GM13976 (cell line): ENCODE results near the gene IDS.

ENCODE experiments used
- DNase-seq: peaks from one replicate; pipeline ENCODE4 v3.0.0; 2012; ENCODE audit warnings: low spot score
- in situ Hi-C: fragments of 300-500 bp; cut with MboI; formaldehyde crosslinking; loops from one replicate; pipeline ENCODE4 v1.12.0; 2022; ENCODE audit warnings: low sequenced_read_pairs, mixed read lengths, inconsistent platforms; ENCODE audit not compliant: unreplicated experiment
- TF ChIP-seq, protein P1 (sequence below): IDR thresholded peaks from 2 replicates; pipeline ENCODE4 v1.5.1; 2012; ENCODE audit warnings: borderline replicate concordance, mild to moderate bottlenecking; ENCODE audit not compliant: insufficient read depth; ENCODE audit errors: extremely low read depth, missing control alignments, control extremely low read depth

IDS gene

DNA sequence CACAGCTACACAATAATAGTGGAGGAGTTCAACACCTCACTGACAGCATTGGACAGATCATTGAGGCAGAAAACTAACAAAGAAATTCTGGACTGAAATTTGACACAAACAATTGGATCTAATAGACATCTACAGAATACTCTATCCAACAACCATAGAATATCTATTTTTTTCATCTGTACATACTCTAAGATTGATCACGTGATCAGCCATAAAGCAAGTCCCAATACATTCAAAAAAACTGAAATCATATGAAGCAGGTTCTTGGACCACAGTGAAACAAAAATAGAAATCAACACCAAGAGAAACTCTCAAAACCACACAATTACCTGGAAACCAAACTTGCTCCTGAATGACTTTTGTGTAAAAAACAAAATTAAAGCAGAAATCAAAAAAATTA is 12.2 kb upstream of the IDS start:
- DNase-seq, result no peak
- TF ChIP-seq, protein P1, sequence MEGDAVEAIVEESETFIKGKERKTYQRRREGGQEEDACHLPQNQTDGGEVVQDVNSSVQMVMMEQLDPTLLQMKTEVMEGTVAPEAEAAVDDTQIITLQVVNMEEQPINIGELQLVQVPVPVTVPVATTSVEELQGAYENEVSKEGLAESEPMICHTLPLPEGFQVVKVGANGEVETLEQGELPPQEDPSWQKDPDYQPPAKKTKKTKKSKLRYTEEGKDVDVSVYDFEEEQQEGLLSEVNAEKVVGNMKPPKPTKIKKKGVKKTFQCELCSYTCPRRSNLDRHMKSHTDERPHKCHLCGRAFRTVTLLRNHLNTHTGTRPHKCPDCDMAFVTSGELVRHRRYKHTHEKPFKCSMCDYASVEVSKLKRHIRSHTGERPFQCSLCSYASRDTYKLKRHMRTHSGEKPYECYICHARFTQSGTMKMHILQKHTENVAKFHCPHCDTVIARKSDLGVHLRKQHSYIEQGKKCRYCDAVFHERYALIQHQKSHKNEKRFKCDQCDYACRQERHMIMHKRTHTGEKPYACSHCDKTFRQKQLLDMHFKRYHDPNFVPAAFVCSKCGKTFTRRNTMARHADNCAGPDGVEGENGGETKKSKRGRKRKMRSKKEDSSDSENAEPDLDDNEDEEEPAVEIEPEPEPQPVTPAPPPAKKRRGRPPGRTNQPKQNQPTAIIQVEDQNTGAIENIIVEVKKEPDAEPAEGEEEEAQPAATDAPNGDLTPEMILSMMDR, result no peak
- in situ Hi-C loops, result loop anchor here (25.0 kb wide), 1 partner anchor 120 kb away; the partner anchor contains the start of gene TMEM185A

DNA sequence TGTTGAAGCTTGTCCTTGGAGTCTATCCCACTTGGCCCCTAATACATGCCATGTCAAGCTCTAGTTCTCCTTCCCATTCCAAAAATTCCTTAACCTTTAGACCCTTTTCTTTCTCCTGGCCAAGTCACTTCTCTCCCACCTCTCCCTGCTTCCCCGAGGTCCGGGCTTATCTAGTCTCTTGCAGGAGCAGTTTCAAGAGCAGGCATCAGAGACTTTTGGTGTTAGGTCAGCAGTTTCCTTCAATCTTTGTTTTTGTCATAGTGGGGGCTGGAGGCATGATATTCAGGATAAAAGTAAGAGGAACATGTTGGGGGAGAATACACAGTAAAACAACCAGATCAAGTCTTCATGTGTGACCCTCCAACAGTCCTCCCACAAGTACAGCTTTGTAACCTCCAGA is 11.5 kb upstream of the IDS start:
- TF ChIP-seq, protein P1, result no peak
- in situ Hi-C loops, result loop anchor here (25.0 kb wide), 1 partner anchor 121 kb away; the partner anchor contains the start of gene TMEM185A
- DNase-seq, result no peak

DNA sequence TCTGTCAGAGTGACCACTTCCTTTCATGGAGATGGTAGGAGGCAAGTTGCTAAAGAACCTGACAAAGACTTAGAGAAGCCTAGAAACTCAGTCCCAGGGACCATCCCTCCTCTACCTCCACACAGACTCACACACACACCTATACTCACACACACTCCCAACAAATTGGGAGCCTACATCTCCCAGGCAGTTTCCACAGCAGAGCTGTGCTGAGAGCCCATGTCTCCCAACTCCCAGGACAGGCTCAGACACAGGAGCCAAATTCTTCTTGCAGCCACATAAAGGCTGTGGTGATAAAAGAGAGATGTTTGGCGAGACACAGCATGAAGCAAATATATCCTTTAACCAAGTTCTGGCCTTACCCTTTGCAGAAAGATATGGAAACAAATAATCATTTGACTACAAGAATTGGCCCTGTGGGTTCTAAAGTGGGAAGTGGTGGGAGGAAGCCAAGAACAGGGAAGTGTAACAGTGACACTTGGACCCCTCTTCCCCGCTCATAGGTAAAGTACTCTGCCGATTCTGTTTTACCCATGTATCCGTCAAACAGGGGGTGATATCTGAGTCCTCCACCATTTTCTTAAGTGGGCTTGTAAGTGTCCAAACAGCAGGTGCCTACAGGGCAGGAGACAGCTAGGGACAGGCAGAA is 11.0 kb upstream of the IDS start:
- DNase-seq, result no peak
- in situ Hi-C loops, result loop anchor here (25.0 kb wide), 1 partner anchor 121 kb away; the partner anchor contains the start of gene TMEM185A
- TF ChIP-seq, protein P1, result no peak

DNA sequence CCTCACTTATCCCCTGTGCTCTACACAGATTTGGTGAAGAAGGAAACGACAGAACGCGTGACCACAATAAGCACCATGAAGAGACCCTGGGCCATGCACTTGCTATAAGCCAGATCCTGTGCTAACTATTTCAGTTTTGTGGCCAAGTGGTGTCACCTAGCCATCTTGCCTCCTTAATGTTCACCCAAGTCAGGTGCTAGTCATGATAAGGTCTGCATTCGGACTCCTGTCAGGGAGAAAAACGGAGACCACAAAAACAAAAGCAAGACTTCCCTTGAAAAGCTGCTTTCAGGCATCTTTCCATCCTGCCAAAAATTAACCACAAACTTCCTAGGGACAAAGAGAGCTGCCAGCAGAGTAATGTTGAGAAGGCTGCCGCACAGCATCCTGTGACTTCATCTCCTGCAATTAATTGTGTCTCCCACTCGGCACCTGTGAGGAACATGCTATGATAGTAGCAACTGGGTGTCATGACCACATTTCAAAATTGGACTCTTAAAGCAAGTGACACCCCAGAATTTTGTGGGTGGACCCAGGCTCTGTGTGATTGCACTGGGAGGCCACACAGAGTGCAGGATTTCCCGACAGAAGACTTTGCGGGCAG is 8.8 kb upstream of the IDS start:
- TF ChIP-seq, protein P1, result no peak
- DNase-seq, result no peak
- in situ Hi-C loops, result loop anchor here (25.0 kb wide), 1 partner anchor 123 kb away; the partner anchor contains the start of gene TMEM185A

DNA sequence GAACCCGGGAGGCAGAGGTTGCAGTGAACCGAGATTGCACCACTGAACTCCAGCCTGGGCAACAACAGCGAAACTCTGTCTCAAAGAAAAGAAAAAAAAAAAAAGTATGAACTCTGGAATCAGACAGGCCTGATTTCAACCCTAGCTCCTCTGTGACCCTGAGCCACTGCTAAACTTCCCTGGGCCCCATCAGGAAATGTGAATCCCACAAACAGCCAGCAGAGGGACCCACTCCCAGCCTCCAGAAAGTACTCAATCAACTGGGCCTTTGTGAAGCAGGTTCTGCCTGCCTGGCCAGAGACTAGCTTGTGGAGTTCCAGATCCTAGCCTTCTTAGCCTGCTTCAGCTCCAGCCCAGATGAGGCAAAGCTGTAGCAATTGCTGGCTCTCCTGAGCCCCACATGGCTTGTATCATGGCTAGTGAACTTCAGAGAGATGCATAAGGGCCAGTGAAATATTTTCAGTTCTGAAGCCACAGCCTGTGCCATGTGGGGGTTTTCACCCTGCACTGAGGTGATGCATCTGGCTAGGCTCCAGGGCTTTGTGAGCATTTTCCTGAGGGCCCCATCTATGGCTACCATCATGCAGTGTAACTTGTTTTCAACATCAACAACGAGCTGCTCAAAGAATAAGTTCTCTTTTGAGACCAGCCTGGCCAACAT is 7.2 kb upstream of the IDS start:
- peak; percentile 32 for DNase-seq
- TF ChIP-seq, protein P1, result peak; percentile 54
- in situ Hi-C loops, result loop anchor here (25.0 kb wide), 1 partner anchor 125 kb away; the partner anchor contains the start of gene TMEM185A

DNA sequence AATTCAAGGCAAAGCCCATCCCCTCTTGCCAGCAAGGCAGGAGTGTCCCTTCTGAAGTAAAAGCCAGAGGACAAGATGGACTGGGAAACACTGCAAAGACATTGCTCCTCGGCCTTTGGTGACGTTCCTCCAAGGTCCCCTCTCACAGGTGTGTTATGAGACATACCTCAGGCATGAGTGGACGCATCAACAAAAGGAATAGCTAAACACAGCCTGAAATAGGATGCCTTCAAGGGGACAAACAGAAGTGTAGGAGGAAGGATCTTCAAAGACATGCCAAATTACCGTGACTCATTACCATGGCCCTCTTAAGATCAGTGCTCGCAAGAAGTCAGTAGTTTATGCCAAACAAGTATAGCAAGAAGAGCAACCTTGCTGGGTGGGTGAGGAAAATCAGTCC is 6.0 kb upstream of the IDS start:
- TF ChIP-seq, protein P1, result no peak
- DNase-seq, result no peak
- in situ Hi-C loops, result loop anchor here (25.0 kb wide), 1 partner anchor 126 kb away; the partner anchor contains the start of gene TMEM185A
